CD1c-positive myeloid dendritic cell (primary cell): Measurements from ENCODE around the gene JMY.
"Not testable (repeated sequence)": the region's sequence is repeated elsewhere in the genome, so short reads cannot be mapped to it uniquely, and the experiment has no call there.

Source experiments
- DNase-seq: peaks from one replicate; pipeline ENCODE4 v3.0.0-alpha.2; 2016; ENCODE audit errors: extremely low spot score

JMY gene

GRCh38 chr5:79236970-79237739 lies 1.2 kb downstream of the JMY start:
- DNase-seq = peak; percentile 35

GRCh38 chr5:79237740-79238560 lies 2.0 kb downstream of the JMY start:
- DNase-seq = no peak

GRCh38 chr5:79240561-79240960 lies 4.6 kb downstream of the JMY start:
- no peak for DNase-seq

- DNase-seq = no peak
These were observed 5.6 kb downstream of the JMY start for GRCh38 chr5:79241535-79241979.

- no peak for DNase-seq
These were observed 6.5 kb downstream of the JMY start for GRCh38 chr5:79242242-79243039.

- DNase-seq = no peak
These were observed 7.3 kb downstream of the JMY start for GRCh38 chr5:79243224-79243623.

GRCh38 chr5:79254067-79254466 lies 18.1 kb downstream of the JMY start:
- DNase-seq = not testable (repeated sequence)

- no peak for DNase-seq
These were observed 20.0 kb downstream of the JMY start for GRCh38 chr5:79255786-79256557.

GRCh38 chr5:79256563-79256962 lies 20.6 kb downstream of the JMY start:
- DNase-seq = no peak

- no peak for DNase-seq
These were observed 21.4 kb downstream of the JMY start for GRCh38 chr5:79257314-79257713.

GRCh38 chr5:79258801-79259200 lies 22.9 kb downstream of the JMY start:
- no peak for DNase-seq

GRCh38 chr5:79259383-79259782 lies 23.5 kb downstream of the JMY start:
- no peak for DNase-seq

- DNase-seq = no peak
These were observed 23.9 kb downstream of the JMY start for GRCh38 chr5:79259810-79260209.

GRCh38 chr5:79261897-79262296 lies 26.0 kb downstream of the JMY start:
- DNase-seq = no peak

- no peak for DNase-seq
These were observed 27.4 kb downstream of the JMY start for GRCh38 chr5:79263290-79263689.

GRCh38 chr5:79267180-79267579 lies 31.2 kb downstream of the JMY start:
- DNase-seq = no peak

GRCh38 chr5:79269733-79270166 lies 33.8 kb downstream of the JMY start:
- DNase-seq = no peak

- DNase-seq = no peak
These were observed 37.4 kb downstream of the JMY start for GRCh38 chr5:79273341-79273740.

GRCh38 chr5:79284846-79285245 lies 48.9 kb downstream of the JMY start:
- no peak for DNase-seq

GRCh38 chr5:79285285-79285684 lies 49.4 kb downstream of the JMY start:
- no peak for DNase-seq

- DNase-seq = no peak
These were observed 49.9 kb downstream of the JMY start for GRCh38 chr5:79285833-79286232.
